GM20000 (cell line): ENCODE data around the gene ADA.

ENCODE experiments used
- DNase-seq: peaks from one replicate; pipeline ENCODE4 v3.0.0; 2012; ENCODE audit warnings: low spot score
- CTCF ChIP-seq: IDR thresholded peaks from 2 replicates; pipeline ENCODE4 v1.5.1; 2012; ENCODE audit warnings: mild to moderate bottlenecking, control low read depth; ENCODE audit errors: extremely low read depth, missing control alignments

The ADA gene

GRCh38 chr20:44666066-44666465 is 14.6 kb upstream of the ADA start:
- TF ChIP-seq CTCF, result no peak

GRCh38 chr20:44664131-44664530 is 12.6 kb upstream of the ADA start:
- TF ChIP-seq CTCF, result no peak
- DNase-seq, result no peak

More at GRCh38 chr20:44666066-44666465, 14.6 kb upstream of the ADA start:
- no peak for DNase-seq

- no peak for DNase-seq
- no peak for TF ChIP-seq CTCF
Observed at GRCh38 chr20:44662261-44662660, 10.8 kb upstream of the ADA start.

GRCh38 chr20:44660581-44660980 is 9.1 kb upstream of the ADA start:
- no peak for TF ChIP-seq CTCF
- DNase-seq, result no peak

- TF ChIP-seq CTCF, result no peak
- no peak for DNase-seq
Observed at GRCh38 chr20:44659931-44660330, 8.4 kb upstream of the ADA start.

- TF ChIP-seq CTCF, result no peak
- no peak for DNase-seq
Observed at GRCh38 chr20:44658810-44659209, 7.3 kb upstream of the ADA start.

GRCh38 chr20:44657875-44658274 is 6.4 kb upstream of the ADA start:
- no peak for DNase-seq
- no peak for TF ChIP-seq CTCF
